ENCODE data around the gene FIZ1. TPM values are rescaled to one million over a fixed set of nuclear protein-coding genes. Genes with fewer than 3 reads are reported as not detected.

FIZ1 gene
- total RNA-seq, 2 experiments from 2014 or later = 6.0 to 17.1 TPM

DNA sequence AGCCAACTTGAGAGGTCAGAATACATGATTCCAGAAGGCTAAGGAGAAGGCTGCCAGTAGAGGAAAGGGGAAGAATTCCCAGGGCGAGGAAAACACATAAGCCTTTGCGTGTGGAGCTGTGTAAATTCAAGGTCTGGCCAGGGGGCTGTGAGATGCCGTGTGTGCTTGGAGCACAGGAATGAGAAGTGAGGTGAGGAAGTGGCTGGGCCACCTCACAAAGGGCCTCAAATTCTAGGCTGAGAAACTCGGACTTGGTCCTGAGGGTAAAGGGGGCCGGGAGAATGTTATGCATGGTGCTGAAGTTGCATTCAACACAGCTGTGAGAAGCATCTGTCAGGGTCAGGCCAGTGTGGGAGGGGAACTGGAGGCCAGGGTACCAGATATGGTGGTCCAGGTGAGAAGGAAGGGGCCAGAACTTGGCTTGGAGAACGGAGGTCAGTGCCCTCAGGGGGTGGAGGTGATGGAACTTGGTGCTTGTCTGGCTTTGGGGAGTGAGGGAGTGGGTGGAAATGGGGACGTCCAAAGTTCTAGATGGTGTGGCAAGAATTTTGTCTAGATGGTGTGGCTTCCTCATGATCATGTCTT is 36.6 kb upstream of the FIZ1 start:
- POLR2A ChIA-PET = no interaction called here
- peaks cover 26% of the 10 kb centered on the region for H3K79me2 ChIP-seq (ENCODE audit: insufficient read depth, low read depth, low read length)
- CTCF ChIA-PET (ENCODE audit: unreplicated experiment) = no interaction called here
- peaks cover 57% of the 10 kb centered on the region for H3K4me1 ChIP-seq (ENCODE audit: insufficient read depth, low read length, poor library complexity, severe bottlenecking)
- TF ChIP-seq, protein P1, sequence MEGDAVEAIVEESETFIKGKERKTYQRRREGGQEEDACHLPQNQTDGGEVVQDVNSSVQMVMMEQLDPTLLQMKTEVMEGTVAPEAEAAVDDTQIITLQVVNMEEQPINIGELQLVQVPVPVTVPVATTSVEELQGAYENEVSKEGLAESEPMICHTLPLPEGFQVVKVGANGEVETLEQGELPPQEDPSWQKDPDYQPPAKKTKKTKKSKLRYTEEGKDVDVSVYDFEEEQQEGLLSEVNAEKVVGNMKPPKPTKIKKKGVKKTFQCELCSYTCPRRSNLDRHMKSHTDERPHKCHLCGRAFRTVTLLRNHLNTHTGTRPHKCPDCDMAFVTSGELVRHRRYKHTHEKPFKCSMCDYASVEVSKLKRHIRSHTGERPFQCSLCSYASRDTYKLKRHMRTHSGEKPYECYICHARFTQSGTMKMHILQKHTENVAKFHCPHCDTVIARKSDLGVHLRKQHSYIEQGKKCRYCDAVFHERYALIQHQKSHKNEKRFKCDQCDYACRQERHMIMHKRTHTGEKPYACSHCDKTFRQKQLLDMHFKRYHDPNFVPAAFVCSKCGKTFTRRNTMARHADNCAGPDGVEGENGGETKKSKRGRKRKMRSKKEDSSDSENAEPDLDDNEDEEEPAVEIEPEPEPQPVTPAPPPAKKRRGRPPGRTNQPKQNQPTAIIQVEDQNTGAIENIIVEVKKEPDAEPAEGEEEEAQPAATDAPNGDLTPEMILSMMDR (conservative IDR thresholded peaks at IDR 0.05; ENCODE audit: low read length) = no peak
- TF ChIP-seq EZH2phosphoT487 (IDR thresholded peaks at IDR 0.05; ENCODE audit: borderline replicate concordance, low read depth, low read length) = no peak
- no peaks in the 10 kb centered on the region for H3K9me2 ChIP-seq (ENCODE audit: insufficient read depth, low read length)
- no peaks in the 10 kb centered on the region for H4K20me1 ChIP-seq (ENCODE audit: insufficient read depth, low read length)
- no peaks in the 10 kb centered on the region for H3K9me3 ChIP-seq (ENCODE audit: low read length)
- peak overlapping the region; percentile 98 for H3K4me3 ChIP-seq (ENCODE audit: low read depth, low read length, poor library complexity, severe bottlenecking)
- H3K4me2 ChIP-seq (ENCODE audit: low read length) = peak overlapping the region; percentile 100
- no peak overlapping the region for H3K27ac ChIP-seq (ENCODE audit: low read depth, low read length, poor library complexity, severe bottlenecking)
- BruUV-seq (replicated peaks) = no TSS peak
- DNase-seq (ENCODE audit: low spot score) = no peak
- intact Hi-C loops (cut with micrococcal nuclease; ENCODE audit: unreplicated experiment) = no loop called here
- H2AFZ ChIP-seq (ENCODE audit: low read length) = no peak overlapping the region
- H3K36me3 ChIP-seq (ENCODE audit: insufficient read depth, low read length) = peaks cover 7% of the 10 kb centered on the region; the same call in 1 of the 2 replicates

DNA sequence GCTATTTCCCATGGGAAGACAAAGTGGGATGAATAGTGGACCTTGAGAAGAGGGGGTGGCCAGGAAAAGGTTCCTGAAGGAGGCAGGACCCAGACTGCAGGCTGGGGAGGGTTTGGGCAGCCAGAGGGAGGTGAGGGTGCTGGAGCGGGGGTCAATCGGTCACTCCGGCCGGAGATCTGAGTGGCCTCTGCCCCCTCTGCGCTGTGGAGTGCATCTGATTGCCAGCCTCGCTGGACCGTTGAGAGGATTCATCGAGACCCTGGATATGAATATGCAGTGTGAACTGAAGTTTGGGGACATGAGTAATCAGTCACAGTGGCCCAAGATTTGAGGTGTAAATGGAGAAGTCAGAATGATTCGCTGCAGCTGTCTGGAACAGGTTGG is 36.0 kb upstream of the FIZ1 start:
- Histone ChIP-seq H3K27ac (ENCODE audit: low read depth, low read length, poor library complexity, severe bottlenecking) (peak overlapping the region; percentile 64), H3K4me1 (ENCODE audit: insufficient read depth, low read length, poor library complexity, severe bottlenecking) (peaks cover 53% of the 10 kb centered on the region), H2AFZ (ENCODE audit: low read length) (no peak overlapping the region), H3K4me2 (ENCODE audit: low read length) (peak overlapping the region; percentile 100), H3K9me3 (ENCODE audit: low read length) (no peaks in the 10 kb centered on the region), H3K9me2 (ENCODE audit: insufficient read depth, low read length) (no peaks in the 10 kb centered on the region), H3K79me2 (ENCODE audit: insufficient read depth, low read depth, low read length) (peaks cover 26% of the 10 kb centered on the region), H3K36me3 (ENCODE audit: insufficient read depth, low read length) (peaks cover 7% of the 10 kb centered on the region; the same call in 1 of the 2 replicates), H4K20me1 (ENCODE audit: insufficient read depth, low read length) (no peaks in the 10 kb centered on the region), H3K4me3 (ENCODE audit: low read depth, low read length, poor library complexity, severe bottlenecking) (peak overlapping the region; percentile 98)
- no peak for TF ChIP-seq EZH2phosphoT487 (IDR thresholded peaks at IDR 0.05; ENCODE audit: borderline replicate concordance, low read depth, low read length)
- TF ChIP-seq, protein P1 (conservative IDR thresholded peaks at IDR 0.05; ENCODE audit: low read length) = no peak
- POLR2A ChIA-PET = no interaction called here
- DNase-seq (ENCODE audit: low spot score) = no peak
- CTCF ChIA-PET (ENCODE audit: unreplicated experiment) = no interaction called here
- BruUV-seq (replicated peaks) = TSS peak; percentile 61
- intact Hi-C loops (cut with micrococcal nuclease; ENCODE audit: unreplicated experiment) = no loop called here

DNA sequence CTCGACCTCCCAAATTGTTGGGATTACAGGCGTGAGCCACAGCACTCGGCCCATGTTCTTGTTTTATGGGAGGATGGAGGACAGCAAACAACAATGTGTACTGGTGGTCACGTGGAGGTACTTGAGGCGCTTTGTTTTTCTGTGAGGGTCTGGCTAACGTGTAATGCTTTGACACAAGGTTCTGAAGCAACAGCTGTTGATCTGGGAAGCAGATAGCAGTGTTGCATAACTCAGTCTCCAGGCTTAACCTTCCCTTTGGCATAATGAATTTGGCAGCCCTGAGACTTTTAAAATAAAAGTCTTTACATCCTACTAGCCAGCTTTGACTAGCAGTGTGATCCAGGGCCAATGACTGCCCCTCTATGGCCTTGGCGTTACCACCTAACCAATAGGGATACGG is 34.5 kb upstream of the FIZ1 start:
- peaks cover 7% of the 10 kb centered on the region; the same call in 1 of the 2 replicates for H3K36me3 ChIP-seq (ENCODE audit: insufficient read depth, low read length)
- intact Hi-C loops (cut with micrococcal nuclease; ENCODE audit: unreplicated experiment) = no loop called here
- peaks cover 38% of the 10 kb centered on the region for H3K4me1 ChIP-seq (ENCODE audit: insufficient read depth, low read length, poor library complexity, severe bottlenecking)
- POLR2A ChIA-PET = interaction anchor here (0.6 to 1.0 kb wide), 4 partner anchors 9 to 357 kb away, joined by 3 to 6 read pairs (median 4); partner anchors contain the start of genes KMT5C and ZNF784
- CTCF ChIA-PET (ENCODE audit: unreplicated experiment) = interaction anchor here (1.6 kb wide), 1 partner anchor 21 kb away, joined by 3 read pairs; the partner anchor contains the start of gene U2AF2
- peak overlapping the region; percentile 98 for H3K4me3 ChIP-seq (ENCODE audit: low read depth, low read length, poor library complexity, severe bottlenecking)
- TF ChIP-seq EZH2phosphoT487 (IDR thresholded peaks at IDR 0.05; ENCODE audit: borderline replicate concordance, low read depth, low read length) = no peak
- TF ChIP-seq, protein P1 (conservative IDR thresholded peaks at IDR 0.05; ENCODE audit: low read length) = no peak
- H3K9me2 ChIP-seq (ENCODE audit: insufficient read depth, low read length) = no peaks in the 10 kb centered on the region
- H3K27ac ChIP-seq (ENCODE audit: low read depth, low read length, poor library complexity, severe bottlenecking) = peak overlapping the region; percentile 64
- H2AFZ ChIP-seq (ENCODE audit: low read length) = peak overlapping the region; percentile 59; the same call in 1 of the 2 replicates
- no TSS peak for BruUV-seq (replicated peaks)
- no peaks in the 10 kb centered on the region for H3K9me3 ChIP-seq (ENCODE audit: low read length)
- DNase-seq (ENCODE audit: low spot score) = no peak
- H4K20me1 ChIP-seq (ENCODE audit: insufficient read depth, low read length) = no peaks in the 10 kb centered on the region
- H3K79me2 ChIP-seq (ENCODE audit: insufficient read depth, low read depth, low read length) = peaks cover 26% of the 10 kb centered on the region
- H3K4me2 ChIP-seq (ENCODE audit: low read length) = peak overlapping the region; percentile 100
